ENCODE measurements around the gene MS4A15.

MS4A15 gene

DNA sequence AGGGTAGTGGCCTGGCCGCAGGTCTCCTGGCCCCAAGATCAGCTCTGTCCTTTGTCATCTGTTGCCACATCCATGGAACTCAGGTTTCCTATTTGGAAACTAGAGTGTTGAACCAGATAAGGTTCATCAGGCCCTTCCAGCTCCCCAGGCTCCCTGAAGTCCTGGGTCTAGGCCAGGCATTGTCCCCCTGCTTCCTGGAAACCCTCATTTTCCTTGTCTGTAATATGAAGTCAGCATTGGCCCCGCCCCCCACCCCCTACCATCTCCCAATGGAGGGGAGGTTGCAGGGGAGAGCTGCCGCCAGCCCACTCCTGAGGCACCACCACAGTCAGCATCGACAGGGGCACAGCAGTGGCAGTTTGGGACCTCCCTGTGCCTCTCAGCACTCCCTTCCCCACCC, 19.5 kb downstream of the MS4A15 start:
- DNase-seq (ENCODE audit: low read depth in 3 of 3, low spot score in 1 of 3) = no peak

DNA sequence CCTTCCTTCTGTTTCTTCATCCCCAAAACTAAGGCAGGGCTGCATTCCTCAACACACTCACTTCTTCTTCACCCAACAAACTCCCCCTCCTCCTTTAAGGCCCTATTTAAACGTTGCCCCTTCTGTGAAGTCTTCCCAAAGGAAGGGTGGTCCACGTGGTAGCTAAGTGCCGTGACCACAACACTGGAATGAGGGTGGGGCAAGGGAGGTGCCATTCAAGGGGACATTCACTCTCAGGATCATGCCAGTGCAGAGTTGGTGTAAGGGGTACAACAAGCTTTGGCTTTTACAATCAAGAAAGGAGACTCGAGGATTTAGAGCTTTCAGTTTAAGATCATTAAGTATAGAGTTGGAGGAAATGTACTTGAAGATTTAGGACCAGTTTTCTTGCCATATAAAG, 20.4 kb downstream of the MS4A15 start:
- DNase-seq (ENCODE audit: low read depth in 3 of 3, low spot score in 1 of 3) = no peak

DNA sequence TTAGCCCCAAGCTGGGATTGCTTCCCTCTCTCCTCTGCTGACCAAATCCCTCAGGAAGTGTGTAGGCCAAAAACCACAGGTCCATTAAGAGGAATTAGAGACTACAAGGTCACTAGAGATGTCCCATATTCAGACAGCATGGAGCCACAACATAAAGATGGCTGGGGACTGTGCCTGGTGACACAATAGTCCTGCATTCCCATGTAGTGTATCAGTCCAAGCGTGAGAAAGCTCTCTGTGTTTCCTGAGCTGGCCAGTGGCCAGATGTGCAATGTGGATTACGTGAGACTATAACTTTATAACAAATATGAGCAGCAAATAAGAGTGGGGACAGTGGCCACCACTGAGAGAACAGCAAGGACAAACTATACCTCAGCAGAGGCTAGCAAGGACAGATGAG, 20.9 kb downstream of the MS4A15 start:
- no peak for DNase-seq (ENCODE audit: low read depth in 3 of 3, low spot score in 1 of 3)

DNA sequence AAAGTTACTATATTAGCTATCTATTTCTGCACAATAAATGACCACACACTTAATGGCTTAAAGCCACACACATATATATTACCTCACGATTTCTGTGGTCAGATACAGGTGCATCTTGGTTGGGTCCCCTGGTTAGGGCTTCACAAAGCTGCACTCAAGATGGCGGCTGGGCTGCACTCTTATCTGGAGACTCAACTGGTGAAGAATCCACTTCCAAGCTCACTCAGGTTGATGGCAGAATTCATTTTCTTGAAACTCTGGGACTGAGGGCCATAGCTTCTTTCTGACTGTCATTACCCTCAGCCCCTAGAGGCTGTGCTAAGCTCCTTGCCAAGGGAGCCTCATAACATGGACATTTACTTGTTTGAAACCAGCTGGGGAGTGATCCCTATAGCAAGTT, 23.4 kb downstream of the MS4A15 start:
- no peak for DNase-seq (ENCODE audit: low read depth in 3 of 3, low spot score in 1 of 3)

DNA sequence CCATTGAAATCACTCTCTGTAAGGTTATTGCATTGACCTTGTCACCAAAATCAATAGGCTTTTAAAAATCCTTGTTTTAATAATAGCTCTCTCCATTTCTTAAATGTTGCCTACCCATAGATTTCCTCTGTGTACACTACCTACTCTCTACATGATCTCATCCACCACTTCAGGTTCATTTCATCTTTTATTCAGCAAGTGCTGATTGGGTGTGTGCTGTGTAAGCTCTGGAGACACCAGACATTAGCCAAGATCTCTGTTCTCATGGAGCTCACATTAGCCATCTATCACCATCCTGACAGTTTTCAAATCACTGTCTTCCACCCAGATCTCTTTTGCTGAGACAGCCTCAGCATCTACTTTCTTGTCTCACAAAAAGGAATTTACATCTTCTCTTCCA, 24.1 kb downstream of the MS4A15 start:
- DNase-seq (ENCODE audit: low read depth in 3 of 3, low spot score in 1 of 3) = no peak

DNA sequence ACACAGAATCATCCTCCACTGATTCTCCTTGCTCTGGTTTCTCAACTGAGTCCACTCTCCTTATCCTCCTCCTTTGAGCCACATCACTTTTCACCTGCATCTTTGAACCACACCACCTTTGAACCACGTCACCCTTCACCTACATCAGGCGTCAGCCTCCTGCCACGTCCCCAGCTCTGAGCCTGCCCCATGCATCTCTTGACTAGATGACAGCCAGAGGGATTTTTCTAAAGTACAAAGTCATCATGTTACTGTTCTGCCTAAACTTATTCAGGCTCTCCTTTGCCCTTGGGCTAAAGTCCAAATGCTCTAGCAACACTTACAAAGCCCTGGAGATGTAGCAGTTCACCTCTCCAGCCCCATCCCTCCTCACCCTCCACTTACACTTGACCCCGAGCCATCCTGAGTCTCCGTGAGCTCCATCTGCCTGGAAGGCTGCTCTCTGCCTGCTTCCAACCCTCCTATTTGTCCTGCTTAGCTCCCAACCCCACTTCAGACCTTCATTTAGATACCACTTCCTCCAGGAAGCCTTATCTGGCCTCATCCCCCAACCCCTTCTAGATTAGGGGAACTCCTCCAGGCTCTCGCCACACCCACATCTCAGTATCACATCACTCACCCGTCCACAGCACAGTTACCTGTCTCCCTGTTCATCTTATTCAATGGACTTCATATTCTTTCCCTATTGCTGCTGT, 24.8 kb downstream of the MS4A15 start:
- DNase-seq (ENCODE audit: low read depth in 3 of 3, low spot score in 1 of 3) = no peak

DNA sequence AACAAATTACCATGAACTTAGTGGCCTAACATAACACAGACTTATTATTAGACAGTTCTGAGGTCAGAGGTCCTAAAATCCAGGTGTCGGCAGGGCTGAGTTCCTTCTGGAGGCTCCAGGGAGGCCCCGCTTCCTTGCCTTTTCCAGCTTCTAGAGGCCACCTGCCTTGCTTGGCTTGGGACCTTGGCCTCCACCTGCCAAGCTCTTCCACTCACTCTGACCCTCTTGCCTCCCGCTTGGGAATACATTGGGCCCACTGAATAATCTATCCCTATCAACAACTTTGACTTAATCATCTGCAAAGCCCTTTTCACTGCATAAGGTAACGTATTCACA, 25.3 kb downstream of the MS4A15 start:
- no peak for DNase-seq (ENCODE audit: low read depth in 3 of 3, low spot score in 1 of 3)

DNA sequence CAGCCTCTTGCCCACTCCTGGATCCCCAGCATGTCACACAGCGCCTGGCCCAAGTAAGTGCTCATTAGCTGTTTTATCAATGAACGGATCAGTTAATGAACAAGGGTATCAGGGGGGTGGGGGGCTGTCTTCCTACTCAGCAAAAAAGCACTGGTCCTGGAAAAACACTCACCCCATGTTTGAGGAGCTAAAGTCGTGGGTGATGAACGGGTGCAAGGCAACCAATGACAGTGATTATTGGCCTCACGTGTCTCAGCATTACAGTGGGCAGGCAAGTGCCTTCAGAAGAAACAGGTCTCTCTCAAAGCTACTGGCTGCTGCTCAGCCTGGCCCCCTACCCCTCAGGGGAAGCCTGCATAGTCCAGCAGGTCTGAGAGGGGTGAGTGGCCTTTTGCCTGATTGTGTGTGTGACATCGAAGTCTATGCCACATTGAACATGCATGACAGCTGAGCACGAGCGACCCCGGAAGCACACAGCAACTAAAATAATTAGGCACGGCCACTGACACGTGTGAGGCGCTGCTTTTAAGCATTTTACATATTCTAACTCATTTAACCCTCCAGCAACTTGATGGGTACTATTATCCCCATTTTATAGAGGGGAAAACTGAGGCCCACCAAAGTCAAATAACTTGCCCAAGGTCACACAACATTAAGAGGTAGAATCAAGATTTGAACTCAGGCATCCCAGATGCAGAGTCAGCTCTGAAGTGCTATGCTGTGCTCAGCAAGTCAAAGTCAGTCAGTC, 25.9 kb downstream of the MS4A15 start:
- DNase-seq (ENCODE audit: low read depth in 3 of 3, low spot score in 1 of 3) = no peak

DNA sequence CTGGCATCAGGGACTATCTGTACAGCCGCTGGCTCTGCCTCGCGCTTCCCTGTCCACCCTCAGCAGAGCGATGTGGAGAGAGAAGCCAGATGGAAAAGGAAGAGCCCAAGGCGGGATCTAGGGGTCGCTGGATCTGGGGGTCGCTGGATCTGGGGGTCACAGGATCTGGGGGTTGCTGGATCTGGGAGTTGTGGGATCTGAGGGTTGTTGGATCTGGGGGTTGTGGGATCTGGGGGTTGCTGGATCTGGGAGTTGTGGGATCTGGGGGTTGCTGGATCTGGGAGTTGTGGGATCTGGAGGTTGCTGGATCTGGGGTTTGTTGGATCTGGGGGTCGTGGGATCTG, 26.4 kb downstream of the MS4A15 start:
- no peak for DNase-seq (ENCODE audit: low read depth in 3 of 3, low spot score in 1 of 3)

DNA sequence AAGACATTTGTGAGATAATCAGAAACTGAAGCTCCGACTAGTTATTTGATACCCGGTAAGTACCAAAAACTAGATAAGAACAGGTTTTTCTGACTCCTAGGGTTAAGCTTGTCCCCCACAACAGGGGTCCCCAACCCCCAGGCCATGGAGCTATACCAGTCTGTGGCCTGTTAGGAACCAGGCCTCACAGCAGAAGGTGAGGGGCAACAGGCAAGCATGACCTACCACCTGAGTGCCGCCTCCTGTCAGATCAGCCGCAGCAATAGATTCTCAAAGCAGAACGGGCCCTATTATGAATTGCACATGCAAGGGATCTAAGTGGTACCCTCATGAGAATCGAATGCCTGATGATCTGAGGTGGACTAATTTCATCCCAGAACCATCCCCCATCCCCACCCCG, 27.2 kb downstream of the MS4A15 start:
- no peak for DNase-seq (ENCODE audit: low read depth in 3 of 3, low spot score in 1 of 3)

DNA sequence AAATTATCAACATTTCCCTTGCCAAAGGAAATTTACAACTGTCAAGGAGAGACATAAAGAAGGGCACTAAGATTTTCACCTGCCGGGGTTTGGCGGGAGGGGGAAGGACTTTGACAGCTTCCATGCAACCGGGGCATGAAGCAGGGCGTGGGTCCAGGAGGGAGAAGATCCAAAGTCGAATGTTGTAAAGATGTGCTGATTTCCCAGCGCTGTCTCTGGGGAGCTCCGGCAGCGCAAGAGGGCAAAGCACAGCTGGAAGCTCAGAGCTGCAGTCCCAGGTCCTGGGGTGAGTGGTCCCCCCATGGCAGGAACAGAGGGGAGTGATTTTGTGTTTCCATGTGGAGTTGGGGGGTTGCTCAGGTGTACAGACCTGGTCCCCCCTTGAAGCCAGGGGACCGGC, 28.5 kb downstream of the MS4A15 start, which contains the start of gene MS4A10:
TSS of gene MS4A10 (plus strand) at position 198 of the 400 bp plus-strand sequence. CDS start 5,003 bp downstream, outside the sequence.
- DNase-seq (ENCODE audit: low read depth in 3 of 3, low spot score in 1 of 3) = no peak

DNA sequence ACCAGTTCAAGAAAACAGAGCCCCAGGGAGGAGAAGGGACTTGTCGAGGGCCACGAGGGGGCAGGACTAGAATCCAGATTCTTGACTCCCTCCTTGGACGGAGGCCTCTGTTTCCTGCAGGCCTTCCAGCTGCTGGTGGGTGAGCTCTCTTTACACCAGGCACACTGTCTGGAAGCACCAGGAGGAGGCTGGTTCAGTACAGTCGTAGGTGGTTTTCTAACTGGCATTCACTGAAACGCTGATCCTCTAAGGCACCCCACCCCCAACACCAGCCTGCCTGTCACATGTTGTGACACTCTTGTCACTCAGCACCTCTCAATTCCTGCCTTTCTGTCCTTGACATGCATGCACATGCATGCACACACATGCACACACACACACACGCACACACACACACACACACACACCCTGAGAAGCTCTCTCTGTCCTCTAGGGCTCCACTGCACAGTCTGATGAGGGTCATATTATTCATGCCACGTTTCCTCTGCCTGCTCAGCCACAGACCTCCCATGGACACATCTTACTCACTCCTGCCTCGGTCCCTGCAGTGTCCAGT, 29.2 kb downstream of the MS4A15 start:
- DNase-seq (ENCODE audit: low read depth in 3 of 3, low spot score in 1 of 3) = no peak

DNA sequence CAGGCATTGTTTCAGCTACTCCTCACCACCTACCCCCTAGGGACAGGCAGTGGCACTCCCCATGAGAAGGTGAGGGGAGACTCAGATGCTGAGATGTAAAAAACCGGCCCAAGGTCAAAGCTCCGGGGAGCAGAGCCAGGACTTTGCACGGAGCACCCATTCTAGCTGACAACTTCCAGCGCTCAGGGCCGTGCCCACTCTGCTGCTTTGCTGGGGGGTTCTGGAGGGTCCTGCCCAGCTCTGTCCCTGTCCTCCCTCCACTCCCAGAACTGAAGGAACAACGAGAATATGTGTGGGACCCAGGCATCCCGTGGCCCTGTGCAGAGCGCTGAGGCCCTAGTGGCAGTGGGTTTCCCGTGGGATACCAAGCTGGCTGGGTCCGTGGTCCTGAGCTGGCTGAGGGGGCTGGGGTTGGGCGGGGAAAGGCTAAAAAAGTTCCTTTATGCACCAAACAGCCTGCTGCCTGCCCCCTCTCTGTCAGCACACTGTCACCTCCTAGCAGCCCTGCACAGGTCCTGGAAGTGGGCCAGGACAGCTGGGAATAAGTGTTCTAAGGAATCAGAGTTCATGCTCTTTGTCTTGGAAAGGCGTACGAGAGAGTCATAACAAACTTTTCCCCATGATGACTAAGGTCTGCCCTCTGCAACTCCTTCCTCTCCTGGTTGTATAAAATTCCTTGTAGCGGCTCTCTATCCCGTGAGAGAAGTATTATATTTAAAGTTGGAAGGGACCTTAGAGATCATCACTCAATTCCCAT, 30.3 kb downstream of the MS4A15 start:
- DNase-seq (ENCODE audit: low read depth in 3 of 3, low spot score in 1 of 3) = no peak

DNA sequence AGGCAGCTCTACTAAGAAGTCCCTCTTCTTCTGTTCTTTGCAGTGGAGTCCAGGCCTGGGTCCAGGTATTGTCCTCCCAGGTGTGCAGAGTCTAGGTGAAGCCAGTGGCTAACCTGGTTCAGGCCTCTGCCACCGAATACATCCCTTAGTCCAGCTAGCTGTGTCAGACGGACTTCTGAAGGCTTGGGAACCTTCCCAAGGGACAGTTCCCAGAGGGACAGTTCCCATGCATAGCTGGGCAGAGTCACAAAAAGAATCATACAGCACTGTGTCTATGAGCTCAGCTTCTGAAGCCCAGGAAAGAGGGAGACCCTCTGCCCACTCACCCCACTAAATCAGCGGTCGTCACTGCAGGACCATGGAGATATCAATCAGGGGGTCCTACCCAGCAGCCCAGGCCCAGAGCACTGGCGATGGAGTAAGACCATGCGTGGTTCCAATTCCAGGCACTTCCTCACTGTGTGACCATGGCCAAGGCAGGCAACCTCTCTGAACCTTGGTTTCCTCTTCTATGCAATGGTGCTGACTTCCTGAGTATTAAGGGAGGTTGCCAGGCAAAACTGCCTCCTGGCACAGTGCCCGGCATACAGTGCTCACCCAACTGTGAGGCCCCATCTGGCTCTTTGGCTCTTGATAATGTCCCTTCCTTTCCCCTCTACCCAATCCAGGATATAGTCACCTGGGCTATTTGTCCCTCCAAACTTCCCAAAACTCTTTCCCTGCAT, 31.9 kb downstream of the MS4A15 start:
- DNase-seq (ENCODE audit: low read depth in 3 of 3, low spot score in 1 of 3) = no peak

DNA sequence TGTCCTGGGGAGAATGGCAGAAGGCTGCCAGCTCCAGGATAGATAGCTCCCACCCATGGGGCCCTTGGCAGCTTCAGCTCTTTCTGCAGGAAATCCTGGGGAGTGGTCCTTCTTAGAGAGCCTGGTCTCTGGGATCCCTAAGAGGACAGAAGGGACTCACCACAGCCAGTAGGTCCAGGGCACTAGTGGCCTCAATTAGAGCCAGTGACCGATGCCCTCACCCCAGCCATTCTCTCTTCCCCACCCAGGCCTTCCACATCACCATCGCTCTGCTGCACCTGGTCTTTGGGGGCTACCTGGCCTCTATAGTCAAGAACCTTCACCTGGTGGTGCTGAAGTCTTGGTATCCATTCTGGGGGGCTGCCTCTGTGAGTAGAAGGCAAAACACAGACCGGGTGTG, 34.1 kb downstream of the MS4A15 start:
- no peak for DNase-seq (ENCODE audit: low read depth in 3 of 3, low spot score in 1 of 3)

DNA sequence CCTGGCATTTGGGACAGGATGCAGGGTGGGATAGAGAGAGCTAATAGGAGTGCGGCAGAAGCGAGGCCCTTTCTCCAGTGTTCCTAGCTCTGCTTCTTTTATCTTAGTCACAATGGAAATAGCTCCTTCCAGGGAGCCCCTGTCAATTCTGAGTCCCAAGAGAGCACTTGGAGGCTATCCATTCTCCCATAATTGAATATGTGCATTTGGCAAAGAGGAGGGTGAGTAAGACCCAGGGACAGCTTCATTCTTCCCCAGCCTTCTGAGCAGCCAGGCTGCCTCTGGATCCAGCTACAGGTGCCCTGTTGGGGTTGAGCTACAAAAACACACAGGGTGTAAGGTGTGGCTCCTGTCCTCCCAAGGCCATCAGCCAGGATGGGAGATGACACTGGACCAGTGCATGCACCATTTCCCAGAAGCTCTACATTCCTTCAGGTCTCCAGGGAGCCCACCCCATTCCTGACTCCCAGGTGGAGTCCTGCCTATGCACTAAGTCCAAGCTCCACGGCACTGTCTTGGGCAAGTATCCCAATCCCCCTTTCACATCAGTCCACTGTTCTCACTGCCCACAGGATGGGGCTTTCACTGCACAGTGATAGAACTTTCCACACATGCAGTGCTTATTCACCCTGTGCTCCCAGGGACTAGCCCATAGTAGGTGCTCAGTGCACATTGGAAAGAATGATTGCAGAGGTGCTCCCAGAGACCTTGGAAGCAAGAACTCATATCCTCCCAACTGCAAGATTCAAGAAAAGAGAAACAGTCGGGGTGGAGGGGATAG, 34.7 kb downstream of the MS4A15 start:
- DNase-seq (ENCODE audit: low read depth in 3 of 3, low spot score in 1 of 3) = no peak

DNA sequence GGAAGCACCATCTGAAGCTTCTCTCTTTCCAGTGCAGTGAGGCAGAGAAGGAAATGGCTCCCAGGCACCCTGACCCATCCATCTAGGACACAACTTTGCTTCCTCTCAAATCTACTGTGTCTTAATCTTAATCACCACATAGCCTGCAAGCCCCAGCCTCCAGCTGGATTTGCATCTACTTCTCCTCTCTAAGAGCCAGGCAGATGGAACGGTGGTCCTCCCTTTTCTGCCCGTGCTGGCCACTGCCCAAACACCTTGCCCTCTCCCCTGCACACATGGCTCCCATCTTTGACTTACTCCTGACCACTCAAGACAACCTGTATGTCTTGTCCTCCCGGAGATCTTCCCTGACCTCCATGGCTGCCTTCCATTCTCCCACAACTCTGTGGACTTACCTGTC, 35.9 kb downstream of the MS4A15 start:
- DNase-seq (ENCODE audit: low read depth in 3 of 3, low spot score in 1 of 3) = no peak

DNA sequence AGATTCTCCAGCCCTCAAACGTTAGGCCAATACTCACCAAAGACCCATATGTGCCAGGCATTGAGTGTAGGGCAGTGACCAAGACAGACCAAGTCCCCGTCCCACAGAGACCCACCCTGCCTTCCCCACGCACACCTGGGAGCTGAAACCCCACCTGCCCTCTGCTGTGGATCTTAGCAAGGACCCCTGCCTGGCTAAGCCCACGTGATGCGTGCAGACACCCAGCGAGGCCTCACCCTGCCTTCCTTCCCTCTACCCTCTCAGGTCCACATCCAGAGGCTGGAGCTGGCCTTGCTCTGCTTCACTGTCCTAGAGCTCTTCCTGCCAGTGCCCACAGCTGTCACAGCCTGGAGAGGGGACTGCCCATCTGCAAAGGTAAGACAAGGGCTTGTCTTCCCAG, 38.6 kb downstream of the MS4A15 start:
- no peak for DNase-seq (ENCODE audit: low read depth in 3 of 3, low spot score in 1 of 3)

DNA sequence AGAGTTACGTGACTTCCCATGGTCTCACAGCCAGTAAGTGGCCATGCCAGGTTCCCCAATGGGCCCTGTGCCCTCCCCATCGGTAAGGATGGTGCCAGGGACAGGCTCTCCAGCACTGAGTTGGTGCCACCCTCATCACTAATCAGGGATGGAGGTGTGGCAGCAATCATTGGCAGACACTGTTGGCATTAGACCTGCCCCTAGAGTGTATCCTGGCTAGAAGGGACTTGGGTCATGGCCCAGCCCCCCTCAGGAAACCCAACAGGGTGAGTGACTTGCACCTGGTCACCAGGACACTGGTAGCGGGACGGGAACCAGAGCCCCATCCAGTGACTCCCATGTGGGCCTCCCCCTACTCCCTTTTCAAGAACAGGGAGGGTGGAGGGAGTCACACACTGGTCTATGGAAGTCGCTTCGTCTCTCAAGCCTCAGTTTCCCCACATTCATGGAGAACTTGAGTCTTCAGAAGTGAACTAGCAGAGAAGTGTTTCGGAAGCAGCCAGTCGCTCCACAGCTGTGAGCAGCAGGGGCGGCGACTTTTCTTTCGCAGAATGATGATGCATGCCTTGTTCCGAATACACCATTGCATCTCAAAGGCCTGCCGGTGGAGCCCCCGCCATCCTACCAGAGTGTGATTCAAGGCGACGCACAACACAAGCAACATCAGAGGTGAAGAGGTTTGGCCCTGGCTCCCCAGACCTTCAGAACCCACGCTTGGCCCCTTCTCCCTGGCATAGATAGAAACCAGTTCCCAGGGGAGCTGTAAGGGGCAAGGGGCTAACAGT, 41.4 kb downstream of the MS4A15 start:
- DNase-seq (ENCODE audit: low read depth in 3 of 3, low spot score in 1 of 3) = no peak

DNA sequence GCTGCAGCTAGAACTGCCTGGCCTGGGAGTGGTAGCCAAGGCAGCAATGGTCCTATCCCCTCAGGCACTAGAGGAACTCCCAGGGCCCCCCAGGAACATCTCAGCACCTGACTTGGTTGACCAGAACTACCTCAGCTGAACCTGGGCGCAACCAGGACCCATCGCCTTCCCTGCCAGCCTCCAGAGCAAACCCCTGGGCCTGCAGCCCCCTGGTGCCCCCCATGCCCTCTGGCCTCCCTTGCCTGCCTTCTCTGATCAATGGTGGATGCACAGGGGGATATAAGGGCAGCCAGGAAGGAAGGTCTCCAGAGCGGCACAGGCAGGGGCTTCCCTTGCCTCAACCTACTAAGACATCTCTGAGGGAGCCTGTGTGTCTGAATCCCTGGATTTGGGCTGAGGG, 42.0 kb downstream of the MS4A15 start:
- DNase-seq (ENCODE audit: low read depth in 3 of 3, low spot score in 1 of 3) = no peak
